Right atrium auricular region (tissue), 2 donors: Measurements from ENCODE around the gene ZRANB3. TPM values are rescaled to one million over a fixed set of nuclear protein-coding genes. Genes with fewer than 3 reads are reported as not detected.

Source experiments
- DNase-seq: peaks from one replicate; pipeline ENCODE4 v3.0.0-alpha.2; 2019; ENCODE audit warnings: low spot score
- H3K27ac ChIP-seq, 2 donors: fragments of 200-600 bp; sonication (generic); 1 replicate in 1 of 2; 2 replicates in 1 of 2; pipeline ENCODE4 v1.5.1; 2016 to 2019
- H3K27me3 ChIP-seq, 2 donors: fragments of 200-600 bp; sonication (generic); one replicate each; pipeline versions ENCODE4 v1.5.1 to v1.6.0; 2017 to 2019
- H3K36me3 ChIP-seq: fragments of 200-600 bp; sonication (generic); one replicate; pipeline ENCODE4 v1.5.1; 2016
- H3K4me1 ChIP-seq, 2 donors: fragments of 200-600 bp; sonication (generic); one replicate each; pipeline versions ENCODE4 v1.5.1 to v1.6.0; 2017 to 2019
- H3K4me3 ChIP-seq, 2 donors: fragments of 200-600 bp; sonication (generic); 1 replicate in 1 of 2; 2 replicates in 1 of 2; pipeline ENCODE4 v1.5.1; 2017 to 2019; ENCODE audit warnings: mild to moderate bottlenecking in 1 of 2, moderate library complexity in 1 of 2
- H3K9me3 ChIP-seq, 2 donors: fragments of 200-600 bp; sonication (generic); one replicate each; pipeline ENCODE4 v1.5.1; 2019
- total RNA-seq, 2 donors: library from RNA; depleted of rRNA; stranded (reverse); fragments of >200 nt; gene quantifications; one replicate each; pipeline ENCODE4 v1.1.0, GENCODE V29; 2016
- TF ChIP-seq, protein P1 (sequence below), 2 donors: fragments of 200-600 bp; sonication (generic); IDR thresholded peaks; one replicate each; pipeline ENCODE4 v1.5.1; 2019; ENCODE audit warnings: antibody characterized with exemption in 2 of 2

The ZRANB3 gene
- total RNA-seq, 2 donors from 2014 or later: 1.6 to 2.3 TPM

DNA sequence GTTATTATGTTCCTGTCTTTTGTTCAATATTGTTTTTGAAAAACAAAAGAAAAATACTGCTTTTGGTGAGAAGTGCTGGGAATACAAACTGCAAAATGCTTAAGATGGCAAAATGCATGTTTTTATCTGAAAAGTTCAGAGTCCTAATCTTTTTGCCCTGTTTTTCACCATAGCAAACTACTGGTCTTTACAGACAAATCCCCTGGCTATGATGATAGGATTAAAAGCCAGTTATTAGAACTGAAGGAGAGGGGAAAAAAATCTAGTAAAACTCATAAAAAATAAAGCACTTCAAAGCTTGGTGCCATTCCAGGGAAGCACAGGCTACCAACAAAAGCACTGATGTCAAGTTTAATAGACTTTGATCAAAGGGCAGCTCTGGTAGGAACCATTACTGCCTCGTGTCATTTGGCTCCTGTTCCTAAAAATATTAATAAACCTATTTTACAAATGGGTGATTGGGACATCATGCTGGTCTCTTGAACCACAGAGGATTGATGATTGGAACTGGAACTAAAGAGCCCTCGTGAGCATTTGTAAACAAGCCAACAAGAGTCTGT lies 284.2 kb downstream of the ZRANB3 start:
- Histone ChIP-seq H3K4me1 (no peaks in the 10 kb centered on the region), H3K36me3 (no peaks in the 10 kb centered on the region), H3K9me3 (peaks cover 0 to 7% of the 10 kb centered on the region in 2 donors), H3K4me3 (no peak overlapping the region), H3K27ac (no peak overlapping the region), H3K27me3 (no peaks in the 10 kb centered on the region)
- no peak for DNase-seq
- TF ChIP-seq, protein P1, sequence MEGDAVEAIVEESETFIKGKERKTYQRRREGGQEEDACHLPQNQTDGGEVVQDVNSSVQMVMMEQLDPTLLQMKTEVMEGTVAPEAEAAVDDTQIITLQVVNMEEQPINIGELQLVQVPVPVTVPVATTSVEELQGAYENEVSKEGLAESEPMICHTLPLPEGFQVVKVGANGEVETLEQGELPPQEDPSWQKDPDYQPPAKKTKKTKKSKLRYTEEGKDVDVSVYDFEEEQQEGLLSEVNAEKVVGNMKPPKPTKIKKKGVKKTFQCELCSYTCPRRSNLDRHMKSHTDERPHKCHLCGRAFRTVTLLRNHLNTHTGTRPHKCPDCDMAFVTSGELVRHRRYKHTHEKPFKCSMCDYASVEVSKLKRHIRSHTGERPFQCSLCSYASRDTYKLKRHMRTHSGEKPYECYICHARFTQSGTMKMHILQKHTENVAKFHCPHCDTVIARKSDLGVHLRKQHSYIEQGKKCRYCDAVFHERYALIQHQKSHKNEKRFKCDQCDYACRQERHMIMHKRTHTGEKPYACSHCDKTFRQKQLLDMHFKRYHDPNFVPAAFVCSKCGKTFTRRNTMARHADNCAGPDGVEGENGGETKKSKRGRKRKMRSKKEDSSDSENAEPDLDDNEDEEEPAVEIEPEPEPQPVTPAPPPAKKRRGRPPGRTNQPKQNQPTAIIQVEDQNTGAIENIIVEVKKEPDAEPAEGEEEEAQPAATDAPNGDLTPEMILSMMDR (IDR thresholded peaks at IDR 0.05): no peak

DNA sequence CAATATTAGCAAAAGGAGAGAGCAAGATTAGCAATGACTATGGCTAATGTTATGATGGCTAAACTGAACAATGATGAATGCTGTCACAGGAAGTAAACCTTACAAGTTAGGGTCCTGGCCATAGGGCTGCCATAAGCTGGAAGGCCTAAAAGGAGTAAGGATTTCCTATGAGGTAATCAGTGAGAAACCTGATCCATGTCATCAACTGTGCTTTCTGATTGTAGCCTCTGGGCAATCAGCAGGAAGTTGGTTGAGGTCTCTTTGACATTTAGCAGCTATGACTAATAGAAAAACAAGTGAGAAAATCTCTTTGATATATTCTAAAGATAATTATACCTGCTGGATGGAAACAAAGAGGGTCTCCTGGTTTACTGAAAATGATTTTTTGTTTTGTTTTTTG lies 285.9 kb downstream of the ZRANB3 start:
- DNase-seq: no peak
- peaks cover 0 to 7% of the 10 kb centered on the region in 2 donors for H3K9me3 ChIP-seq

DNA sequence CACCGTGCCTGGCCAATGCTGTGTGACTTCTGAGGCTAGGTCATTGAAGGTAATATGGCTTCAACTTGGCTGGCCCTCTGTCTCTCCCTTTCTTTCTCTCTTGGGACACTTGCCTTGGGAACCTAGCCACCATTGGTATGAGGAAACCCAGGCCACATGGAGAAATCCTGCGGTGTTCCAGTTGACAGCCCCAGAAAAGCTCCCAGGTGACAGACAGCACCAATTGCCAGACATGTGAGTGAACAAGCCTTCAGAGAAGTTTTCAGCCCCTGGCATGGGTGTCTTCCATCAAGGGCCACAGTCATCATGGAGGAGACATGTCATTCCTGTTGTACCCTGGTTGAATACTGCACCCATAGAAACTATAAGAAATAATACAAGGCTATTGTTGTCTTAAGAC lies 292.4 kb downstream of the ZRANB3 start:
- Histone ChIP-seq H3K4me1 (no peaks in the 10 kb centered on the region), H3K27ac (no peak overlapping the region), H3K36me3 (no peaks in the 10 kb centered on the region), H3K9me3 (no peaks in the 10 kb centered on the region), H3K4me3 (no peak overlapping the region), H3K27me3 (no peaks in the 10 kb centered on the region)
- DNase-seq: no peak
- TF ChIP-seq, protein P1 (IDR thresholded peaks at IDR 0.05): no peak

More for the DNA sequence above, 285.9 kb downstream of the ZRANB3 start:
- no peaks in the 10 kb centered on the region for H3K27me3 ChIP-seq
- H3K27ac ChIP-seq: no peak overlapping the region
- no peaks in the 10 kb centered on the region for H3K4me1 ChIP-seq
- H3K4me3 ChIP-seq: no peak overlapping the region
- no peaks in the 10 kb centered on the region for H3K36me3 ChIP-seq
- TF ChIP-seq, protein P1 (IDR thresholded peaks at IDR 0.05): no peak

DNA sequence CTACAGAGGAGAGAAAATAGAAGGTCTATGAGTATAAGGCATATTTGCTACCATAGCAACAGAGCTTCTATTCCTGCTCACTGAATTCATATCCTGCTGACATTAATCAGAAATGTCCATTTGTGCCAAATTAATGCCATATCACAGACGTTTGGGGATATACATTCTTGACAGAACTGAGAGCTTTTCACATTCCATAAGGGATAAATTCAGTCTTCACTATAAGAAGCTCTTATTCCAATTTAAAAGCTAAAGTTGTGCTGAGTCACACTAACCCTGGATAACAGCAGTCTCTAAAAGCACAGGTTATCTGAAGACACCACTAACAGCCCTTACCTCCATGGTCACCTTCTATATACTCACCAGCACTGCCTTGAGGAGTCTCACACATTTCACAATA lies 300.9 kb downstream of the ZRANB3 start:
- no peaks in the 10 kb centered on the region for H3K4me1 ChIP-seq
- no peaks in the 10 kb centered on the region for H3K27me3 ChIP-seq
- no peaks in the 10 kb centered on the region for H3K9me3 ChIP-seq
- TF ChIP-seq, protein P1 (IDR thresholded peaks at IDR 0.05): no peak
- H3K27ac ChIP-seq: no peak overlapping the region
- no peak for DNase-seq
- no peak overlapping the region for H3K4me3 ChIP-seq
- H3K36me3 ChIP-seq: no peaks in the 10 kb centered on the region

DNA sequence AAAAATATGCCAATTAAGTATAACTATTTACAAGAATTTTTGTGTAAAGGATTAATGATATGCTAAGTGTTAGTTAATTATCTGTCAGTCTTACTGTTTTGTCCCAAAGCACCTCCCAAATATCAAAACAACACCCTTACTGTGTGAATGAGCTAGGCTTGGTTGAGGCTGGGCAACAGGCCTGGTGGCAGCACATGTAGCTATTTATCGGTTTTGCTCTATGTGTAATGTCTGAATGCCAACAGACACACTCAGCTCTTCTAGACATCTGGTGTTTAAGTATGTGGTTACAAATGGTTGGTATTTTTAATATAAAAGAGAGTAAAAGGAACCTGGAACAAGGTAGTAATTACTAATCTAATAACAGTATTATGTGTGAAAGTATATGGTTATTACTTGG lies 303.6 kb downstream of the ZRANB3 start:
- H3K4me3 ChIP-seq: no peak overlapping the region
- H3K4me1 ChIP-seq: no peaks in the 10 kb centered on the region
- TF ChIP-seq, protein P1 (IDR thresholded peaks at IDR 0.05): no peak
- H3K27me3 ChIP-seq: no peaks in the 10 kb centered on the region
- no peak for DNase-seq
- no peak overlapping the region for H3K27ac ChIP-seq
- no peaks in the 10 kb centered on the region for H3K9me3 ChIP-seq
- no peaks in the 10 kb centered on the region for H3K36me3 ChIP-seq

DNA sequence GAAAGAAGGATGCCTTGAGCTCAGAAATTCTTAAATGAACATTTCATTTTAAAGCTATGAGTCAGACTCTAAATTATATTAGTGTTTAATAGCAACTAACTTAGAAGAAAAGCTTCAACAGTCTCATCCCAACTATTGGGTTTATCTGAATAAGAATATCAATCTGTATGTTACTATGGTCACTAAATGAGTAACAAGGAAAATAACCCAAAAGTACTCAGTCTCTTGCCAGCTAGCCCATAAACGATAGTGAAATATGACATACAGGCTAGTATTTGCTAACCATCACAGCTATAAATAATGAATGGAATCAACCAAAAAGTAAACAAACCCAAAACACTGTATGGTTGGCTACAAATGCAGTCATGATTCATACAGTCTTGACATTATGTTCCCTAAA lies 304.1 kb downstream of the ZRANB3 start:
- TF ChIP-seq, protein P1 (IDR thresholded peaks at IDR 0.05): no peak
- no peak for DNase-seq
- H3K4me3 ChIP-seq: no peak overlapping the region

More for the DNA sequence above, 304.1 kb downstream of the ZRANB3 start:
- H3K4me1 ChIP-seq: no peaks in the 10 kb centered on the region
- H3K27me3 ChIP-seq: no peaks in the 10 kb centered on the region
- no peak overlapping the region for H3K27ac ChIP-seq
- H3K9me3 ChIP-seq: no peaks in the 10 kb centered on the region
- H3K36me3 ChIP-seq: no peaks in the 10 kb centered on the region
